ENCODE results near the gene AGBL5. TPM values are rescaled to one million over a fixed set of nuclear protein-coding genes. Genes with fewer than 3 reads are reported as not detected.

AGBL5 gene
- total and polyA plus RNA-seq, 2 of the 13 experiments (the other 11 are each of a cell fraction or from before 2014, with no cell fraction given) = 55.9 to 73.3 TPM

GRCh38 chr2:27049422-27050280 lies 1.8 kb upstream of the AGBL5 start (continued):
- TF ChIP-seq, protein P1, sequence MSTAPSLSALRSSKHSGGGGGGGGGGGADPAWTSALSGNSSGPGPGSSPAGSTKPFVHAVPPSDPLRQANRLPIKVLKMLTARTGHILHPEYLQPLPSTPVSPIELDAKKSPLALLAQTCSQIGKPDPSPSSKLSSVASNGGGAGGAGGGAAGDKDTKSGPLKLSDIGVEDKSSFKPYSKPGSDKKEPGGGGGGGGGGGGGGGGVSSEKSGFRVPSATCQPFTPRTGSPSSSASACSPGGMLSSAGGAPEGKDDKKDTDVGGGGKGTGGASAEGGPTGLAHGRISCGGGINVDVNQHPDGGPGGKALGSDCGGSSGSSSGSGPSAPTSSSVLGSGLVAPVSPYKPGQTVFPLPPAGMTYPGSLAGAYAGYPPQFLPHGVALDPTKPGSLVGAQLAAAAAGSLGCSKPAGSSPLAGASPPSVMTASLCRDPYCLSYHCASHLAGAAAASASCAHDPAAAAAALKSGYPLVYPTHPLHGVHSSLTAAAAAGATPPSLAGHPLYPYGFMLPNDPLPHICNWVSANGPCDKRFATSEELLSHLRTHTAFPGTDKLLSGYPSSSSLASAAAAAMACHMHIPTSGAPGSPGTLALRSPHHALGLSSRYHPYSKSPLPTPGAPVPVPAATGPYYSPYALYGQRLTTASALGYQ (CRISPR knock-in tag; IDR thresholded peaks at IDR 0.05) = peak; percentile 65; the same call in 1 of the 2 replicates
- TF ChIP-seq PHF21A (CRISPR knock-in tag; IDR thresholded peaks at IDR 0.05) (no peak), CBFB (CRISPR knock-in tag; IDR thresholded peaks at IDR 0.05) (peak; percentile 67; the same call in 1 of the 2 replicates), FOXK2 (IDR thresholded peaks at IDR 0.05) (no peak), ZNF253 (CRISPR knock-in tag; IDR thresholded peaks at IDR 0.05; ENCODE audit: borderline replicate concordance) (0 out of 2 replicates have a peak, but pooled peaks have one; percentile 34), ZNF75D (CRISPR knock-in tag; IDR thresholded peaks at IDR 0.05; ENCODE audit: borderline replicate concordance) (no peak), HNF4A (CRISPR knock-in tag; IDR thresholded peaks at IDR 0.05) (no peak), ZFP36L2 (CRISPR knock-in tag; IDR thresholded peaks at IDR 0.05) (no peak), MYC (CRISPR knock-in tag; IDR thresholded peaks at IDR 0.05; ENCODE audit: borderline replicate concordance) (peak; percentile 80; the same call in 1 of the 2 replicates), HNF4G (IDR thresholded peaks at IDR 0.05; ENCODE audit: borderline replicate concordance, low read depth, low read length) (no peak), HNF4G (CRISPR knock-in tag; IDR thresholded peaks at IDR 0.05; ENCODE audit: borderline replicate concordance, low read depth) (peak; percentile 47; the same call in 1 of the 2 replicates), ZNF556 (CRISPR knock-in tag; IDR thresholded peaks at IDR 0.05; ENCODE audit: borderline replicate concordance) (no peak), TAF15 (IDR thresholded peaks at IDR 0.05; ENCODE audit: low read depth, low read length, poor library complexity, severe bottlenecking) (no peak), PRPF4 (IDR thresholded peaks at IDR 0.05; ENCODE audit: low read depth, low read length, poor library complexity, severe bottlenecking) (no peak), RBFOX2 (IDR thresholded peaks at IDR 0.05; ENCODE audit: low read depth, low read length) (peak; percentile 86), PHF20 (CRISPR knock-in tag; IDR thresholded peaks at IDR 0.05) (0 out of 2 replicates have a peak, but pooled peaks have one; percentile 4), DPF2 (CRISPR knock-in tag; IDR thresholded peaks at IDR 0.05; ENCODE audit: borderline replicate concordance, low read depth) (no peak), ZBTB10 (CRISPR knock-in tag; IDR thresholded peaks at IDR 0.05; ENCODE audit: borderline replicate concordance) (peak; percentile 48; the same call in 1 of the 2 replicates), ZFY (CRISPR knock-in tag; IDR thresholded peaks at IDR 0.05) (peak; percentile 89; the same call in 1 of the 2 replicates), CEBPB (IDR thresholded peaks at IDR 0.05; ENCODE audit: borderline replicate concordance, low read depth, low read length) (no peak), MATR3 (CRISPR knock-in tag; IDR thresholded peaks at IDR 0.05) (no peak), NAIF1 (CRISPR knock-in tag; IDR thresholded peaks at IDR 0.05; ENCODE audit: borderline replicate concordance) (no peak), KDM3A (CRISPR knock-in tag; IDR thresholded peaks at IDR 0.05; ENCODE audit: low read depth) (no peak), MAZ (IDR thresholded peaks at IDR 0.05; ENCODE audit: borderline replicate concordance, low read depth, low read length) (no peak), MAZ (CRISPR knock-in tag; IDR thresholded peaks at IDR 0.05; ENCODE audit: low read depth) (peak; percentile 32; the same call in 1 of the 2 replicates), ZNF44 (CRISPR knock-in tag; IDR thresholded peaks at IDR 0.05) (no peak), ZNF230 (CRISPR knock-in tag; IDR thresholded peaks at IDR 0.05) (peak; percentile 50)

All from HepG2 (cell line).